SK-MEL-5 (cell line): Measurements from ENCODE around the gene TENM3. TPM values are rescaled to one million over a fixed set of nuclear protein-coding genes. Genes with fewer than 3 reads are reported as not detected.

ENCODE experiments used
- DNase-seq: peaks from one replicate; pipeline ENCODE4 v3.0.0-alpha.2; 2016; ENCODE audit warnings: low read depth, low spot score
- in situ Hi-C: cut with HindIII; loops from 2 replicates; pipeline ENCODE4 v1.10.0; 2016; ENCODE audit warnings: low sequenced_read_pairs, high pct_unique_total_duplicates, low pct_unique_long_range_greater_than_20kb
- total RNA-seq: library from RNA; depleted of rRNA; stranded (reverse); fragments of >200 nt; shearing (Covaris generic); gene quantifications from 2 replicates; pipeline ENCODE4 v1.2.3, GENCODE V29; 2014

Gene TENM3
- total RNA-seq, 1 experiment from 2014 or later = 38.1 TPM

DNA sequence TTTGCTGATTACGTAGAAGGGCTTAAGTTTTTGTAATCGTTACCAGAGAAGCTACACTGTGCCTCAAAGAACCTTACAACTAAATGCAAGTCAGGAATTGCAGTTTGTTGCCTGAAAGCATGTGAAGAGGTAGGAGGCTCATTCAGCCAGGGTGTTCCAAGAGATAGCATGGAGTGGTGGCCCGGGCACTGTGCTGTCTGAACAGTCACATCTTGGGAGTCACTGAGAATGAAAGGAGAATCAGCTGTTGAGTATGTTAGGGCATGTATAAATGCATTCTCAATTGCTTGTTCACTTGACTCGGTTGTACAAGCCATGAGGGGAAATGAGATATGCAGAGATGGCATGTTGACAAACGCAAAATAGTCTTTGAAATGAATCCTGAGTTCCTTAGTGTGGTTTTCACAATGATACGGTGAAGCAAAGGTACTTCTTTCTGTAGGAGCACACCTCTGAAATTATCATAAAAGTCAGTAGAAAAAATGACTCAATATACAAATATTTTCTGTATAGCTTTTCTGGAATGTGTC is 513.0 kb downstream of the TENM3 start:
- in situ Hi-C loops = no loop called here
- no peak for DNase-seq

DNA sequence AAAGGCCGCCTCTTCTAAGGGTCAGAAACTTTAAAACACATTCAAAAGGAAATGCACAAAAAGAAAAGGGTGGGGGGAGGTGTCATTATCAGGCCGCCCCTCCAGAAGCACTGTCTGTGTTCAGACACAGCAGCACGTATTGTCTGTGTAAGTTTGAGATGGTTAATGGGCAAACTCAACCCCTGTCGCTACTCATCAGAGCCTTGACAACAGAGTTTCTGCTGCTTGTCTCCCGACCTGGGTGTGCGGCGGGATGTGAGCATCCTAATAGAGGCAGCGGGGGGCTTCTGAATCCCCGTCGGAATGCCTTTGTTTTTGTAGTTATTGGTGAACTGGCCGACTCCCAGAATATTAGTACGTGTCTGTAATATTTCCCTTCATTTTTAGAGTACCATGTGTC is 515.1 kb downstream of the TENM3 start:
- no peak for DNase-seq
- in situ Hi-C loops = no loop called here

DNA sequence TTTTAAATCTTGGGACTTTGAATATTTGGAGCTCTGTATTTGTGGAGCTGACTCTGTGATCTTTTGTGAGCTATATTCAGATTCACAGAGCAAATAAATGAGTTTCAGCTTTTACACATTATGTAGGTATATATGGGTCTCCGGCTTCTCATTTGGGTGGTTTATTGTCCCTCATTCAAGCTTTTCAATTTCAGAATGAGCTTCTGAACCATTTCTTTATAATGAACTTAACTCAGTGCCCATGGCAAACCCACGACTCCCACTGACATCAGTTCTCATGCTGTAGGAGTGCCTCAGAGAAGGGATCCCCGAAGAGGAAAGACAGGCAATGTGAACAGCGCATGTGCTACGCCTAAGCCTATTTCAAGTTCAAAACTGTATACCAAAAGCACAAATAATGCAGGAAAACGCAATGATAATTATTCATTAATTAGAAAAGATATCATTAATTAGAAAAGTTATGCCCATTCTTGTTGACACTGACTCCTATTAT is 517.4 kb downstream of the TENM3 start:
- DNase-seq = no peak
- in situ Hi-C loops = no loop called here

DNA sequence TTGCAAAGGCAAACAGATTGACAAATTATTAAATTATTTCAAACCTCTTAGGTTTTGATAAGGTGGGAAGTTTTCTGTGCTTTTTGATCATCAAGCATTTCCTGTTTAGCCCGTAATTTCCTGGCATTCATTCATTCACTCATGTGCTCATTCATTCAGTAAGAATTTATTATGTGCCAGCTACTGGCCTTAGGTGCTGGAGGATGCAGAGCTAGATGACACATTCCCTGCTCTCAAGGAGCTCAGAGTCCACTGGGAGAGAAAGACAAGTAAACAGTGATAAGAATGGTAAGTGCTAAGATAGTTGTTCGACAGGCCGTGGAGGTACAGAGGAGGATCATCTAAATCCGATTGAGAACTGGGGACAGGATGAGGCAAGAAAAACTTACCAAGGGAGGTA is 520.9 kb downstream of the TENM3 start:
- in situ Hi-C loops = no loop called here

DNA sequence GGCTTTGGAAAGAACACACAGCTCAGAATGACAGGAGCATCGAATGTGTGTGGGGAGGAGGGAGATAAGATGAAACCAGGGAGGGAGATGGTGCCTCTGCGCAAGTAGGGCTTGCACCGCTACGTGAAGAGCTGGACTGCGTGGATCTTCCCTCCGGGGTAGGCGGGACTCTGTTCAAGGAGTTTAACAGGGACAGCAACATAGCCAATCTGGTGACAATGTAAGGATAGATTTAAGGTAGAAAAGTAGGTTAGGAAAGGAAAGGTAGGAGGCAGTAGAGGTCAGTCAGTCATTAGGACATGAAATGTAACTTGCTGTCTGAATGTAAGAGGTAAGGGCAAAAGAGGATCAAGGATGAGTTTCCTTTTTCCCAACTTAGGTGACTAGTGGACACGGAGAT is 521.4 kb downstream of the TENM3 start:
- no peak for DNase-seq
- in situ Hi-C loops = no loop called here

More for the DNA sequence above, 520.9 kb downstream of the TENM3 start:
- no peak for DNase-seq

DNA sequence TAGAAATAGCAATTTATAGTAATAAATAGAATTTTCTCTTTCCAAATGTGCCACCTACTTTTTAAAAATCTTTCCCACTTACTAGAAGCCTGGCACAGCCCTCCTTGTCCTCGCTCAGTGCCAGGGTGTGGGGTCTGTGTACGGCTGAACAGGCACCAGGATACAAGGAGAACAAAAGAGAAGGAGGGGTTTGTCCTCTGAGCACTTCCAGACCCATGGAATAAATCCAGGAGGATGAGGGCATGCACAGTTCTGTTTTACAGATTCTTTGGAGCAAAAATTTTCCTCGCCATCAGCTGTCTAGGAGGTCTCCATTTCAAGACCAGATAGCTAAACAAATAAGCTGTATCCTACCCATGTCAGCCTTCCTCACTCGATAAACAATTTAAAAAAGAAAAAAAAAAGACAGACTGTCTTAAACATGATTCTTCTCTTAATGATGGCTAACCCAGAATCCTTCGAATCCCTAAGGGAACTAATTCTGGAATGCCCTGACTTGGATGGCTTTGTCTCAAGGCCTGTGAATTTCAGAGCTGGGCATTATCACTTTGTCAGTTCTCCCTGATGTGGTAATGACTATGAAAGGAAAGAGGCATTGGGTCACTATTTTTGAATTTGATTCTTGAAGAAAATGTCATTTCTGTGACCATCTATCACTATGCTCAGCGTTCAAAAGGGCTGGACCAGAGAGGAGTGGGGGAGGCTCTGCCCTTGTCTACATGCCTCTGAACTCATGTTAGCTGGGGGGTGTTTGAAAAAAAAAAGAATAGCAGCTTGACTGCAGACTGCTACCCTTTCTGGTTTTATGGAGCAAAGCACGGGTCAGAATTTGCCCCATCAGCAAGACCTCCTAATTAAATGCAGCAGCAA is 523.0 kb downstream of the TENM3 start:
- in situ Hi-C loops = no loop called here
- DNase-seq = no peak

DNA sequence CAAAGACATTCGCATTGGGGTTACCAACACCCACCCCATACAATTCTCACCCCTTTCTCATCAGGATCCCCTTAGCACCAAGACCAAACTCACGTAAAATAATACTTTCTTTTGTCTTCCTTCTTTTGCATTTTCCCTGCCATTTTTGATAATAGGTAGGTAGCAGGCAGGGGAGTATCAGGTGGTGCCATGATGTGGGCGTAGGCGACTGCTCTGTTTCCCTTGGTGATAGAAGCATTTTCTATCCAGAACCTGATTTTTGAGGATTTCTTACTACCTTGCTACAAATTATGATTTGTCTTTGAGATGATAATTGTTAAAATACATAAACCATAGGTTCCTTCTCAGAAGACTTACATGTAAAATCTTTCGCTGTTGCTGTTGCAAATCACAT is 523.7 kb downstream of the TENM3 start:
- in situ Hi-C loops = no loop called here

DNA sequence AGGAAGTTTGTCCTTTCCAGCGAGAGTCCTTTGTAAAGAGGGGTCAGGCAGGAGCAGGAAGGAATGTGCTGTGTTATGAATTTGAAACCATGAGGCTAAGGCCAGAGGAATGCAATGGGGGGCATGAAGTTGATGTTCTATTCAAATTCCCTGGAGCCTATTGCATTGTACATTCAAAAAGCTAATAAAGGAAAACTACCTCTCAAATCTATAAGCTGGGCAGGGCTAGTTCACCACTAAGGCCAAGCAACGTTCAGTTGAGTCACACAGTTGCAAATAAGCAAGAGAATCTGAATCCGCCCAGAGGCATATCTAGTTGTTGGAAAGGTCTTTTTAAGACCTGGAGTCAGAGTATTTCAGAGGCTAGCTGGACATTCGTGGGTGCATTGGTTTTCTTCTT is 525.6 kb downstream of the TENM3 start:
- no peak for DNase-seq
- in situ Hi-C loops = no loop called here

More for the DNA sequence above, 523.7 kb downstream of the TENM3 start:
- DNase-seq = no peak

DNA sequence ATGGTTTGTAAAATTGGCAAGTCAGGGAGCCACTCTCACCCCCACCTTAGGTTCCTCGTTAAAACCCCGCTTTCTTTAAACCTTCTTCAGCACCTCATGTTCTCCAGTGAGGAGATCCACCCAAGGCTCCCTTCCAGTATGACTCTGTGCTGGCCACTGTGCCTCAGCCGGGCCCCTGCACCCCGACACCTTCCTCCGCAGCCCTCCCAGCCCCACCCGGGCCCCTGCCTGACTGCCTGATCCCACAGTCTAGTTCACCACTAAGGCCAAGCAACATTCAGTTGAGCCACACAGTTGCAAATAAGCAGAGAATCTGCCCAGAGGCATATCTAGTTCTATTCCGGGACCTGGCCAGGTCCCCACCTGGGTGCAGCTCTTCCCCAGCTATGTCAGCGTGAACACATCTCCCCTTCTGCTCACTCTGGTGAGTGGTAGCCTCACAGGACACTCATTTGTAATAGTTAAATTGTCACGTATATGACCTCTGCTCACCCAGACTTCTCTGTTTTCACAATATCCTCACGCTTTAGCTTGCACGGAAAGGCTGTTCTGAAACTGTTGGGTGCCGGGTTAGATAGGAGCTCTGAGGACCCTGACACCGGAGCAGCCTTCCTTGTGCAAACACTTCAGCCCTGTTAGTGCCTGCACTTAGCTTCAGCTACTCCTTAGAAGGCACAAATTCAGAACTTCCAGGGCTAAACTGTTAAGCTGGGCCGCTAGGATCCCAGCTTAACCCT is 527.2 kb downstream of the TENM3 start:
- DNase-seq = no peak
- in situ Hi-C loops = no loop called here

DNA sequence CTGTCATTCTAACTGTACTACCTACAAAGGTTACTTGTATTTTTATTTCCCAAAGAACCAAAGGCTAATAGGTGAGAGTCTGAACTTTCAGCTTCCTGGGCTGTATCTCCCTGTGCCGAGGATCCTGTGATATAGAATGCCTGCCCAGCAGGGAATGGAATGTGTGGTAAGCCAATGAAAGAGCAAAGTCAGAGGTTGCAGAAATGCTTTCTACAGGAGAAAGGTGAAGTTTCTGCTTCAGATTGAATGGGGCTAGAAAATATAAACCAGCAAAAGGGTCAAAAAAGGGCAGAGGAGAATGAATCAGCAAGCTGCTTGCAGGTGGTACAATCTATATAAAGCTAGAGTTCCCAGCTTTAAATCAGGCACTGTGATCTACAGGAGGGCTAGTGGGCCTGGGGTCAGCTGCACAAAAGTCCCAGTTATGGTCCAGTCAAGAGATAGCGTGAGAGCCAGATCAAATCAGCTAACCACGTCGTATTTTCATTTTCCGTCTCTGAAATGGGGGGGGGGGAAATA is 527.9 kb downstream of the TENM3 start:
- in situ Hi-C loops = no loop called here
- no peak for DNase-seq

DNA sequence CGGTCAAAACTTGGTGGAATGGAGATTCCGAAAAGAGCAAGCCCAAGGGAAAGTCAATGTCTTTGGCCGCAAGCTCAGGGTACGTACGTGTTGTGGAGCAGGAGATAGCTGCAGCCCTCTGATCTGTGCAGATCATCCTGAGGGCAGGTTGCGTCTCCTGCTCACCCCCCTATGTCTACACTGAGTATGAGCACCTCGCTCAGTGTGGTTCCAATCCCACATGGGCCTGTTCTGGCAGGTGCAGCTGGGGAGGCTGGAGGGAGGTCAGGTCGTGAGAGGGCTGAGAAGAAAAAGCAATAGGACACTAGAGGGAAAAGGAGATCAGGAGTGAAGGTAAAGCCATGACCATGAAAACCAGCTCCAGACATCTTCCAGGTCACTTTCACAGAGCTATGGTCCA is 531.9 kb downstream of the TENM3 start:
- in situ Hi-C loops = no loop called here
- DNase-seq = no peak

DNA sequence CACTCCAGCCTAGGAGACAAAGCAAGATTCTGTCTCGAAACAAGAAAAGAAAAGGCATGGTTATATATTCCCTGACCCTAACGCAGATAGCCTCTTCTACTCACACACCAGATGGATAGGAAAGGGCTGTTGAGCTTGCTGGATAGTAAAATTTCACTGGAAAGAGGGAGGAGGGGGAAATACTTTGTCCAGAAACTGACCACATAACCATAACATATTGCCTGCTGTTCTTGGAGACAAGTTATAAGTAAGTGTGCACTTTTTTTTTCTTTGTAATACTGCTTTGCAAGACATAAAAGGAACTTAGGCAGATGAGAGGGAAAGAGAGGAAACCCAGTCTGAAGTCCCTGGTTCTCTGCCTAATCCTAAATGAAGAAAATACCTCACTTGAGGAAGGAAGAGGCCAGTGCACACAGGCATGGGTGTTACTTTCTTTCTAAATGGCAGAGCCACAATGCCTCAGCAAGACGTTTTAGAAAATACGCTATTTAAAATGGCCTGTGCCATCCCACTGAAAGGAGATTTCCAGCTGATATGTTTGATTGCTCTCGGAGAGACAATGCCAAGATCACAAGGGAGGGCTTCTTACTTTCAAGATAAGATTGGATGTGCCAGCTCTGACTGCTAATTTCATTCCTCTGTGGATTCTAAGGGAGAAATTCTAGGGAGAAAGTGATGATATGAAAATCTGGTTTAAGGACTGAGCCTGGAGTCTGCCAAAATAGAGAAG is 533.3 kb downstream of the TENM3 start:
- in situ Hi-C loops = no loop called here
- DNase-seq = no peak

DNA sequence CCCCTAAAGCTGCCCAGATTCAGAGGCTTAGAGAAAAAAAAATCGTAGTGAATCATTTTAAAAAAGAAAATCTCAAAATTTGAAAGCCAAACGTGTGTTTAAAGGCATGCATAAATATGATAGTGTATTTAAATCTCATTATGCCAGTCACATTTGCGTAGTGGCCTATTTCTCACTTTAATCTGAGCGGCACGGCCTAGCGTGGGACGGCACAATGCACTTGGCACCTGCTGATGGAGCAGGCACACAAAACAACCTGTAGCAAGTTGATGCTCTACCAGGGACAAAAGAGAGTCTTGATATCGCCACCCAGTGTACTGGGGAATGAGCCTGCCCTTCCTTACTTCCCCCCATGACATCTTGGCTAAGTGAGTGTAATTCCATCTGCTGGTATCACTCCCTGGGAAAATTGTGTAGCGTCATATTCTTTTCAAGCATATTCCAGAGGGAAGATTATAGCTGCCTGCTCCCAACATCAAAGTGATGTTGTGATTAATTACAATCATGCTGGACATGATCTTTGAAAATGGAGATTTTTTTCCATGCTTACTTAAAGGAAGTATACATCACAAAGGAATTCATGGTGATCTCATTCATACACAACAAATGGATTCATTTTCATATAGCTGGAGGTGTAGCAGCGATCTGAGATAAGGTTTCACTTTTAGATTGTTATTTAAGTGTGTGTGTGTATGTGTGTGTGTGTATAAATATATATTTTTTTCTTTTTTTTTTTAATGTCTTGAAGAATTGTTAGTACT is 535.2 kb downstream of the TENM3 start:
- in situ Hi-C loops = no loop called here
- DNase-seq = no peak

DNA sequence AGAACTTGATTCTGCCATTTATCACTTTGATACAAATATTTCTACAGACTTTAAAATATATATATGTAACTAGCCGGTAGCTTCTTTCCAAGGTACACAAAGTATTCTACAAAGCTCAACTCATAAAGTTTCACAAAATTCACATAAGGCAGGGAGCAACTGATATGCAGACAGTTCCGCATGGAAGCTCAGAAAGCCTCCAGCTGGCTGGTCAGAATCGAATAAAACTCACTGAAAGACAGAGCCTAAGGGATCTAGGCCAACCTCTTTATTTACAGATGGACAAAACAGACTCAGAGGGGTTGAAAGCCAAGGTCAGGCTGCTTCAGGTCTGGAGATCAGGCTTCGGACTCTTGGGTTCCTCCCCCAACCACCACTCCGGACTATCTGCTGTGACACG is 543.8 kb downstream of the TENM3 start:
- DNase-seq = no peak
- in situ Hi-C loops = no loop called here

DNA sequence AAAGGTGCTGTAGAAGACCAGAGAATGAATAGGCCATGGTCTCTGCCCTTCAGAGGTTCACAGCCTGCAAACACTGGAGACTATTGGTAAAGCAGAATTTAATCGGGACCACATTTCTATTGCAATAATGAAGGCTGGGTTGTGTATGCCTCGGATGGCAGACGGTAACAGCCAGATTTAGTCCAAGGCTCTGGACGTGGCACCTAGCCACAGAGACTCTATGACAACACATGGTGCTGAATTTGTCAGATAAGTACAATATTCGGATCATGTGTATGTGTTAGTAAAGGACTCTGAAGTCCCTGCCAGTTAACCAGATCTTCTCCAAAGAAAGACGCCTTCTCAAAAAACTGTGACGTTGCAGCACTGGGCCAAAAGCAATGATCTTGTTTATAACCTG is 545.0 kb downstream of the TENM3 start:
- in situ Hi-C loops = no loop called here

DNA sequence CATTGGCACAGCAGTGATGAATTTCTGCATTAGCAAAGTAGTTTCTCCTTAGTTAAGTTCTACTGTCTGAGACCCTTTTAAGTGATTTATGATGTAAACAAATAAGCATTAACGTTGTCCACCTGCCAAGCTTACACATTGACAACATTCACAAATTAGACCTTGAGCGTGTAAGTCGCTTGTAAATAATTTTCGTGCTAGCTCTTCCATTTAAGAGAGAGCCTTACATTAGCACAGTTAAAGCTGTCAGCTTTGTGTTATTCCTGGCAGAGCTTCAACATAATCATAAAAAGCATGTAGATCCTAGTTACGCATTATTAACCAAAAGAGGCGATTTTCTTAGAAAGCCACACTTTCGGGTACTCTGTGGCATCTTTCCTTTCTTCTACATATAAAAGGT is 546.3 kb downstream of the TENM3 start:
- in situ Hi-C loops = no loop called here
- no peak for DNase-seq

More for the DNA sequence above, 545.0 kb downstream of the TENM3 start:
- no peak for DNase-seq
